Effector memory CD8-positive, alpha-beta T cell (primary cell): ENCODE data around the gene ATAD2B.
"Not testable (repeated sequence)": the region's sequence is repeated elsewhere in the genome, so short reads cannot be mapped to it uniquely, and the experiment has no call there.

ENCODE experiments used
- ATAC-seq: fragments of 150-1000 bp; cut with Tn5 transposase; replicated peaks from 2 replicates; pipeline ENCODE4 v1.10.0; 2021; ENCODE audit warnings: mild to moderate bottlenecking, moderate library complexity
- DNase-seq, 3 experiments: peaks; one replicate each; pipeline ENCODE4 v3.0.0; 2021
- H3K27ac Mint-ChIP-seq, 2 donors: one replicate each; pipeline ENCODE4 v1.8.0; 2022; ENCODE audit warnings: mild to moderate bottlenecking in 2 of 2, mixed read lengths in 2 of 2, moderate library complexity in 2 of 2
- H3K27me3 Mint-ChIP-seq, 2 donors: one replicate each; pipeline ENCODE4 v1.8.0; 2022; ENCODE audit warnings: mixed read lengths in 2 of 2
- H3K36me3 Mint-ChIP-seq: one replicate; pipeline ENCODE4 v1.8.0; 2022; ENCODE audit warnings: mild to moderate bottlenecking, moderate library complexity, mixed read lengths; ENCODE audit not compliant: insufficient read depth
- H3K4me1 Mint-ChIP-seq, 2 donors: one replicate each; pipeline ENCODE4 v1.8.0; 2022; ENCODE audit warnings: low read depth in 2 of 2, mixed read lengths in 2 of 2
- H3K4me3 Mint-ChIP-seq, 2 donors: one replicate each; pipeline ENCODE4 v1.8.0; 2022; ENCODE audit warnings: mild to moderate bottlenecking in 2 of 2, mixed read lengths in 2 of 2, moderate library complexity in 2 of 2
- H3K9me3 Mint-ChIP-seq, 2 donors: one replicate each; pipeline ENCODE4 v1.8.0; 2022; ENCODE audit warnings: mixed read lengths in 2 of 2

The ATAD2B gene

DNA sequence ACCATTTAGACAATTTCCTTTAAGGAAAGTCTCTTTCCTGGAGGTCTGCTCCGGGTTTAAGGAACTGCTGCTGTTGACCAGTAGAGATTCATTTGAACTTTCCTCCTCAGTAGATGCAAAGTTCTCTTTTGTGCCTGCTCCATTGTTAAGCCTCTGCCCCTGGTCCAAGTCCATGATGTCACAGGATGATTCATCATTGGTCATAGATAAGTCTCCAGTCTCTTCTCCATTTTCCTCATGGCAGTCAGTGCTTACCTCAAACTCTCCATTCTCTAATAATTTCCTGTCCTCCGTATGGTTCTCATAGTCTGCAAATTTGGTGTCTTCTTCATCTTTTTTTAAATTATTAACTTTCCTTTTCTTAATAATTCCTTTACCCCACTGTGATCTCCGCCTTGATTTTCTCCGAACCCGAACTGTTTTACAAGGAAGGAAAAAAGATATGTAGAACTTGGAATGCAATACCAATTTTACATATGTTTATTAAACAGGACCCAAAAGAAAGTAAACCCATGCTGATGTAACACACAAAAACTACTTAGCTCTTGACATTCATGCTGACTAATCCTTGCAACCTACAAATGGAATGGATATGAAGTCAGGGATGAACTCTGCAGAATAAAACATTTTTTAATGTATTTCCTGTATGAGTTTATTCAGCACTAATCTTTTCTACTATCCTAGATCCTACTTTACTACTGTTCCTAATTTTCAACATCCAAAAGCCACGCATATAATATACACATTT lies 169.1 kb downstream of the ATAD2B start:
- Mint-ChIP-seq H3K27ac (peak overlapping the region in 1 of 2 donors; percentile 9), H3K4me1 (peaks cover 0 to 9% of the 10 kb centered on the region in 2 donors), H3K36me3 (peaks cover 33% of the 10 kb centered on the region), H3K9me3 (no peaks in the 10 kb centered on the region), H3K4me3 (no peak overlapping the region), H3K27me3 (no peaks in the 10 kb centered on the region)
- DNase-seq: no peak
- no peak for ATAC-seq

DNA sequence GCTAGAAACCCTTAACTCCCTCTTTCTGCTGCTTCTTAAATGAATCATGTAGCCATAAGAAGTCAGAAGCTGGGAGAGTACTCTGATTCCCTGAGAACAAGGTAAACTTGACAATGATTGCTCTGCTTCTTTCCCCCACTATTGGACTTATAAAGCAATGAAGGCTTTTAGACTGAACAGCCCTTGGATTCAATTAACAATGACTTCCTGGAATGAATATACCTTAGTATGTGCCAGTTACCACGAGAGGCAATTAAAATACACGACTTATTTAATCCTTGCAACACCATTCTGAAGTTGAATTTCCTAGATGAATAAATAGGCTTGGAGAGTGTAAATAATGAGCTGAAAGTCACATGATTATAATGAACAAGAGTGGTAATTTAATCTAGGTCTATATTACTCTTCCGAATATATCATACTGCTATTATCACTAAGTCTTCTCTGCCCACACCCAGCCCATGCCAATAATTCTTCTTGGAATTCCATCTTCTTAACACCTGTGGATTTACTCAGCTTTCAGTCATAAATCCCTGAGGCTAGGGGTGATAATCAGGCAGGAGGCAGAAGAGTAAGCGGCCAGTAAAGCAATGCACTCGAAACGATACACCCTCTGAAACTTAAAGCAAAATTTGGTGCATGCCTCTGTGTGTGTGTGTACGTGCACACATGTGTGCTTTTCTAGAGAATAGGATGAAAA lies 170.2 kb downstream of the ATAD2B start:
- Mint-ChIP-seq H3K27me3 (no peaks in the 10 kb centered on the region), H3K4me3 (no peak overlapping the region), H3K36me3 (peaks cover 33% of the 10 kb centered on the region), H3K27ac (peak overlapping the region in 1 of 2 donors; percentile 9), H3K4me1 (peaks cover 0 to 4% of the 10 kb centered on the region in 2 donors), H3K9me3 (no peaks in the 10 kb centered on the region)
- DNase-seq (no peak), ATAC-seq (no peak)

DNA sequence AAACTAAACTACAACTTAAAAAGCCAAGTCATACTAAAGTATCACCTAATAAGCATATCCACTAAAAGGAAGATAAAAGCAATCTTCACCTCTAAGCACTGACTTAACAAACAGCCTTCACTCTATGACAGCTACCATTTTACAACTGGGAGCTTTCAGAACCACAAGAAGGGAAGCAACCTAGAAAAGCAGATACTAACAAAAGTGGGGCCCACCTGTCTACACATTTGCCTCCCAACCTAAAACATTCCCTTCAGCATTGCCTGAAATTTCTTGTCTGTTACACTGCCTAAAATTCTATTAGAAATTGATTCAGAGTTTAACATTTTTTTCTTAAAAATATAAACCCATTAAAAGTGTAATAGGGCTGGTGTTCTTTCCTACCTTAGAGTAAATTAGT lies 172.0 kb downstream of the ATAD2B start:
- Mint-ChIP-seq H3K27ac (peak overlapping the region; percentile 49 to 52), H3K4me1 (no peaks in the 10 kb centered on the region), H3K36me3 (peaks cover 24% of the 10 kb centered on the region), H3K4me3 (no peak overlapping the region), H3K9me3 (no peaks in the 10 kb centered on the region), H3K27me3 (no peaks in the 10 kb centered on the region)
- ATAC-seq: no peak
- DNase-seq: no peak

DNA sequence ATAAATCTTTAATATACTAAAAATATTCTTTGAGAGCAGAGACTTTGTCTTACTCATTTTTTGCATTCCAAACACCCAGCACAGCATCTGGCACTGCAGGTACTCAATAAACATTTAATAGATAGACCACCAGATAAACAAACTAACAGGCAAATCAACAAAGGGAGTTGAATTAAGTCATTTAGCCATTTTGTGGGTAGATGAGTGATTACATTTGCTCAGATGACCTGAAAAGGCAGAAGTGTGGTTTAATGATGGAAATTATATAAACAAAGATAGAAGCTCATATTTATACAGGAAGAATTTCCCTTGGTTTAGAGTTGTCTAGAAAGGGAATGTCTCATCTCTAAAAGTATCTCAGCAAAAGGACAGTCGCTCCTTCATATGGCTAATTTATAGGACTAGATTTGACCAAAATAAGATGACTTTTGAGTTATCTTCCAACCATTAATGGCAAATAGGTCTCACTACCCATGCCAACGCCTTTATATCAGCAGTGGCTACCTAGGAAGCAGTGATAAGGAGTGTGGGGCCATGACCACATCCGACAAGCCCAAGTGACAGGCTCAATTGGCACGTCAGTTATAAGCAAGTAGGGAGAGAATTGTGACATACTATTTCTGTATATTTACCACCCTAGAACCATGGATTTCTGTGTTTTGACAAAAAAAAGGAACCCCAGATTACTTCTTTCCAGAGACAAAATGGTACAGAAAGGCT lies 173.5 kb downstream of the ATAD2B start:
- Mint-ChIP-seq H3K27me3 (no peaks in the 10 kb centered on the region), H3K27ac (no peak overlapping the region), H3K36me3 (peaks cover 24% of the 10 kb centered on the region), H3K4me1 (no peaks in the 10 kb centered on the region), H3K4me3 (no peak overlapping the region), H3K9me3 (no peaks in the 10 kb centered on the region)
- no peak for DNase-seq
- ATAC-seq: no peak

DNA sequence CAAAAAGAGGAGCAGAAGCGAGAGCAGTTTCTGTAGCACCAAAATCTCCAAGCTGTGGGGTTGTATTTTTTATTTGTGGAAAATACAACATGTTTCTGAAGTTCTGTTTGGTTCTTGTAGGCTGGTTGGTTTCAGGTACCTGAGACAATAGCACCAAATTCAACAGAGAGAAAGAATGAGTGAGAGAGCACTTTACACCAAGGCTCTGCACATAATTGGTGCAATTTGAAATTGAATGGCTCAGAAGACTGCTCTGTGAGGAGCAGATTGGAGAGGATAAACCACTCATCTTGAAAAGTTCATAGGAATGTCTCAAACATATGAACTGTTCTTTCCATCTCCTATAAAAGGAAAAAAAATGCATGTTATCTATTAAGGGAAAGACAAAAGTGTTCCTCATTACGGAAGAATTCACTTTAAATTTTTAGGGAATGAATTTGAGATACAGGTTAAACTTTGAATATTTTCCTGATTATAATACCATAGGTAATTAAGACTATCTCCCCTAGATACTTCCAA lies 175.1 kb downstream of the ATAD2B start:
- no peak for DNase-seq
- H3K36me3 Mint-ChIP-seq: peaks cover 15% of the 10 kb centered on the region
- H3K4me3 Mint-ChIP-seq: no peak overlapping the region
- H3K27me3 Mint-ChIP-seq: no peaks in the 10 kb centered on the region
- no peak for ATAC-seq
- H3K4me1 Mint-ChIP-seq: no peaks in the 10 kb centered on the region
- no peaks in the 10 kb centered on the region for H3K9me3 Mint-ChIP-seq
- H3K27ac Mint-ChIP-seq: no peak overlapping the region

DNA sequence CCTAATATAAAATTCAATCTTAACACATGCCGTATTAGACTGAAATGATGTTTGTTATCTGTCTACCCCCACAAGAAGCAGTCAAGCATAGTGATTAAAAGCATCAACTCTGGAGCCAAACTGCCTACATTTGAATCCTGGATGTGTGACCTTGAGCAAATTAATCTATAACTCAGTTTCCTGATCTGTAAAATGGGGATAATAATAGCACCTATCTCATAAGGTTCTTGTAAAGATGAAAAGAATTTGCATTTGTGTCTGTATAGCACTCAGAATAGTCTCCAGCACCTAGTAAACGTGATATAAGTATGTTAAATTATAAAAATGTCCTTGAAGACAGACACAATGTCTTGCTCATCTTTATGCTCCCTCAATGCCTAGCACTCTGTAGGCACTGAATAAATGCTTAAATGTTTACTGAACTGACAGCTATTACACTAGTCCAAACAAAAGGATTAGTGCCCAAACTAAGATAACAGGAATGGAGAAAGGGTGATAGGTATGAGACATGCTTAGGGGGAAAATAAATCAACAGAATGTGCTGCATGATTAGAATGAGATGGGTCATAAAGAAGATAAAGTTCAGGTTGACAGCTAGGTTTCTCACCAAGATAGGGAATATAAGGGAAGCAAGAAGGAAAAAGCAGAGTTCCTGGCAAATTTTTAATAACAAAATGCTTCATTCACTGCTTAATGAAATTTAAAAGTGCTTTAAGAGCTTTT lies 180.6 kb downstream of the ATAD2B start:
- H3K27ac Mint-ChIP-seq: peak overlapping the region in 1 of 2 donors; percentile 33
- ATAC-seq: no peak
- no peaks in the 10 kb centered on the region for H3K4me1 Mint-ChIP-seq
- H3K9me3 Mint-ChIP-seq: no peaks in the 10 kb centered on the region
- H3K27me3 Mint-ChIP-seq: no peaks in the 10 kb centered on the region
- no peak overlapping the region for H3K4me3 Mint-ChIP-seq
- H3K36me3 Mint-ChIP-seq: peaks cover 4% of the 10 kb centered on the region
- no peak for DNase-seq

DNA sequence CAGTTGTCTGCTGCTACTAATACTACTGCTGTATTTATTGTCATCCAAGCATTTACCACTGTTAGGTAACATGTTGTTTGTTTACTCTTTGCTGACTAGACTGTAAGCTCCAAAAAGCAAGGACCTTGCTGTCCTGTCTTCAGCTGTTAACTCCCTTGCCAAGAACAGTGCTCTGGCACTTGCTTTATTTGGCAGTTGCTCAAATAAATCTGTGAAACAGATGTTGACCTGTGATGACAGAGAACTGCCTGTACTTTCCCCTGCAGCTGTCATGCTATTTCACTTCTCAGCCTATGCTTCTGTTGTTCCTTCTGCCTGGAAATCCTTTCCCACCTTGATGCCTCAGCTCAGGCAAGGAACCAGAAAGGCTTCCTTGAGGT lies 181.2 kb downstream of the ATAD2B start:
- Mint-ChIP-seq H3K4me3 (no peak overlapping the region), H3K27ac (peak overlapping the region in 1 of 2 donors; percentile 33), H3K9me3 (no peaks in the 10 kb centered on the region), H3K4me1 (no peaks in the 10 kb centered on the region), H3K36me3 (peaks cover 4% of the 10 kb centered on the region), H3K27me3 (no peaks in the 10 kb centered on the region)
- no peak for ATAC-seq
- no peak for DNase-seq

DNA sequence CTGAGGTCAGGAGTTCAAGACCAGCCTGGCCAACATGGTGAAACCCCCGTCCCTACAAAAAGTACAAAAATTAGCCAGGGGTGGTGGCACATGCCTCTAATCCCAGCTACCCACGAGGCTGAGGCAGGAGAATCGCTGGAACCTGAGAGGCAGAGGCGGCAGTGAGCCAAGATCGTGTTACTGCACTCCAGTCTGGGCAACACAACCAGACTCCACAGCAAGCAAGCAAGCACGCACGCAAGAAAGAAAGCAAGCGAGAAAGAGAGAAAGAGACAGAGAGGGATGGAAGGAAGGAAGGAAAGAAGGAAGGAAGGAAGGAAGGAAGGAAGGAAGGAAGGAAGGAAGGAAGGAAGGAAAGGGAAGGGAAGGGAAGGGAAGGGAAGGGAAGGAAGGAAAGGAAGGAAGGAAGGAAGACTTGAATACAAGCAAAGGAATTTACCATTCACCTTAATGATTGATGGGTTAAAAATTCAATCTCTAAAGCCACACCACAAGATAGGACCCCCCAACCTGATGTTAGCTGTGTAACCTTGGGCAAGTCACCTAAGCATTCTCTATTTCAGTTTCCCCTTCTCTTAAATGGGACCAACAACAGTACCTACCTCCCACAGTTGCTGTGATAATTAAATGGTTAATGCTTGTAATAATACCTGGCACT lies 181.7 kb downstream of the ATAD2B start:
- no peaks in the 10 kb centered on the region for H3K4me1 Mint-ChIP-seq
- DNase-seq (no peak), ATAC-seq (no peak)
- H3K27me3 Mint-ChIP-seq: no peaks in the 10 kb centered on the region
- H3K27ac Mint-ChIP-seq: no peak overlapping the region
- H3K9me3 Mint-ChIP-seq: no peaks in the 10 kb centered on the region
- H3K4me3 Mint-ChIP-seq: no peak overlapping the region
- H3K36me3 Mint-ChIP-seq: peaks cover 4% of the 10 kb centered on the region

DNA sequence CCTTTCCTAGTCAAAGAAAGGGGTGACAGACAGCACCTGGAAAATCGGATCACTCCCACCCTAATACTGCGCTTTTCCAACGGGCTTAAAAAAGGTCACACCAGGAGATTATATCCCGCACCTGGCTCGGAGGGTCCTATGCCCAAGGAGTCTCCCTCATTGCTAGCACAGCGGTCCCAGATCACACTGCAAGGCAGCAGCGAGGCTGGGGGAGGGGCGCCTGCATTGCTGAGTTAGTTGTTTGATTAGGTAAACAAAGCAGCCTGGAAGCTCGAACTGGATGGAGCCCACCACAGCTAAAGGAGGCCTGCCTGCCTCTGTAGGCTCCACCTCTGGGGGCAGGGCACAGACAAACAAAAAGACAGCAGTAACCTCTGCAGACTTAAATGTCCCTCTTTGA lies 190.1 kb downstream of the ATAD2B start:
- H3K4me1 Mint-ChIP-seq: peaks cover 0 to 13% of the 10 kb centered on the region in 2 donors
- H3K9me3 Mint-ChIP-seq, H3K27me3 Mint-ChIP-seq, H3K27ac Mint-ChIP-seq, H3K36me3 Mint-ChIP-seq, DNase-seq, ATAC-seq, H3K4me3 Mint-ChIP-seq: not testable (repeated sequence)

DNA sequence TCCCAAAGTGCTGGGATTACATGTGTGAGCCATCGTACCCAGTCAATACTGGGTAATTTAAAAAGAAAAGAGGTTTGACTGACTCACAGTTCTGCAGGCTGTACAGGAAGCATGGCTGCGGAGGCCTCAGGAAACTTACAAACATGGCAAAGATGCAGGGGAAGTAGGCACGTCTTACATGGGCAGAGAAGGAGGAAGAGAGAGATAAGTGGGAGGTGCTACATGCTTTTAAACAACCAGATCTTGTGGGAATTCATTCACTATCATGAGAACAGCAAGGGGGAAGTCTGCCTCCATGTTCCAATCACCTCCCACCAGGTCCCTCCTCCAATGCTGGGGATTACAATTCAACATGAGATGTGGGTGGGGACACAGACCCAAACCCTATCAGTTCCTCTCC lies 192.5 kb downstream of the ATAD2B start:
- Mint-ChIP-seq H3K27ac (no peak overlapping the region), H3K4me3 (no peak overlapping the region), H3K27me3 (no peaks in the 10 kb centered on the region), H3K9me3 (no peaks in the 10 kb centered on the region), H3K36me3 (peaks cover 9% of the 10 kb centered on the region), H3K4me1 (peaks cover 0 to 13% of the 10 kb centered on the region in 2 donors)
- ATAC-seq (no peak), DNase-seq (no peak)

DNA sequence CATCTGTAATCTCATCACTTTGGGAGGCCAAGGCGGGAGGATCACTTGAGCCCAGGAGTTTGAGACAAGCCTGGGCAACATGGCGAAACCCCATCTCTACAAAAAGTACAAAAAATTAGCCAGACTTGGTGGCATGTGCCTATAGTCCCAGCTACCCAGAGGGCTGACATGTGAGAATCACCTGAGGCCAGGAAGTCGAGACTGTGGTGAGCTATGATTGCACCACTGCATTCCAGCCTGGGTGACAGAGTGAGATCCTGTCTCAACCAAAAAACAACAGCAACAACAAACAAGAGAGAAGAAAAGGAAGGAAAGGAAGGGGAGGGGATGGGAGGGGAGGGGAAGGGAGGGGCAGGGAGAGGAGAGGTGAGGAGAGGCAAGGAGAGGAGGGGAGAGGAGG lies 203.9 kb downstream of the ATAD2B start:
- Mint-ChIP-seq H3K4me1 (peaks cover 12 to 17% of the 10 kb centered on the region in 2 donors), H3K9me3 (peaks cover 6 to 20% of the 10 kb centered on the region in 2 donors), H3K36me3 (peaks cover 18% of the 10 kb centered on the region)
- H3K27me3 Mint-ChIP-seq, ATAC-seq, DNase-seq, H3K27ac Mint-ChIP-seq, H3K4me3 Mint-ChIP-seq: not testable (repeated sequence)

DNA sequence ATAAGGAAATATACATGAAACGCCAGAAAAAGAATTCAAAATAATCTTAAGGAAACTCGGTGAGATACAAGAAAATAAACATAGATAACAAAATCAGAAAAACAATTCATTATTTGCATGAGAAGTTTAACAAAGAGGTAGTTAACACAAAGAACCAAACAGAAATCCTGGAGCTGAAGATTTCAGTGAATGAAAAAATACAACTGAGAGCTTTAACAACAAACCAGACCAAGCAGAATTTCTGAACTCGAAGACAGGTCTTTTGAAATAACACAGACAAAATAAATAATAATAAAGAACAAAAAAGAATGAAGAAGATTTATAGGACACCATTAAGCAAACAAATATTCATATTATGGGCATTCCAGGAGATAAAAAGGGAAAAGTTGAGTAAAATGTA lies 204.7 kb downstream of the ATAD2B start:
- DNase-seq: no peak
- Mint-ChIP-seq H3K9me3 (peaks cover 6 to 20% of the 10 kb centered on the region in 2 donors), H3K27me3 (no peaks in the 10 kb centered on the region), H3K4me1 (peaks cover 13 to 14% of the 10 kb centered on the region in 2 donors), H3K27ac (no peak overlapping the region), H3K36me3 (peaks cover 18% of the 10 kb centered on the region), H3K4me3 (no peak overlapping the region)
- no peak for ATAC-seq

DNA sequence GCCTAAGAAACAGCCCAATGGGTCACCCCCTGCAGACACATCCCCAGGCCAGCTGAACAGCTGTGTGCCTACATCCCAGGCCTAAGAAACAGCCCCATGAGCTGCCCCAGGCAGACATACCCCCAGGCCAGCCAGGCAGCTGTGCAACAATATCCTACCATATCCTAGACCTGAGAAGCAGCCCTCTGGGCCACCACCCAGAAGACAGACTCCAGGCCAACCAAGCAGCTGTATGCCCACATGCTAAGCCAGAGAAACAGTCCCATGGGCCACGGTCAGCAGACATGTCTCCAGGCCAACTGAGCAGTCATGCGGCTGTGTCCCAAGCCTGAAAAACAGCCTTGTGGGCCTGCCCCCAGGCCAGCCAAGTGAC lies 205.5 kb downstream of the ATAD2B start:
- Mint-ChIP-seq H3K9me3 (peaks cover 6 to 20% of the 10 kb centered on the region in 2 donors), H3K27me3 (no peaks in the 10 kb centered on the region), H3K4me3 (no peak overlapping the region), H3K27ac (no peak overlapping the region), H3K4me1 (peaks cover 12 to 15% of the 10 kb centered on the region in 2 donors), H3K36me3 (peaks cover 18% of the 10 kb centered on the region)
- no peak for DNase-seq
- ATAC-seq: no peak
